ENCODE data around the gene CASK. TPM values are rescaled to one million over a fixed set of nuclear protein-coding genes. Genes with fewer than 3 reads are reported as not detected.

CASK gene
- total RNA-seq, 1 donor from 2014 or later = 58.8 TPM

- H3K4me3 ChIP-seq (ENCODE audit: low read depth, low read length) = no peak overlapping the region
- no peak for DNase-seq (ENCODE audit: low read depth)
- TF ChIP-seq CTCF (conservative IDR thresholded peaks at IDR 0.05; ENCODE audit: low read depth, low read length) = no peak
These were observed 250.7 kb downstream of the CASK start for GRCh38 chrX:41672643-41673042.

GRCh38 chrX:41671082-41671481, 252.3 kb downstream of the CASK start:
- no peak for TF ChIP-seq CTCF (conservative IDR thresholded peaks at IDR 0.05; ENCODE audit: low read depth, low read length)
- no peak for DNase-seq (ENCODE audit: low read depth)
- no peak overlapping the region for H3K4me3 ChIP-seq (ENCODE audit: low read depth, low read length)

- TF ChIP-seq CTCF (conservative IDR thresholded peaks at IDR 0.05; ENCODE audit: low read depth, low read length) = no peak
- H3K4me3 ChIP-seq (ENCODE audit: low read depth, low read length) = no peak overlapping the region
- no peak for DNase-seq (ENCODE audit: low read depth)
These were observed 253.2 kb downstream of the CASK start for GRCh38 chrX:41670112-41670511.

GRCh38 chrX:41667631-41668030, 255.7 kb downstream of the CASK start:
- no peak overlapping the region for H3K4me3 ChIP-seq (ENCODE audit: low read depth, low read length)
- no peak for DNase-seq (ENCODE audit: low read depth)
- TF ChIP-seq CTCF (conservative IDR thresholded peaks at IDR 0.05; ENCODE audit: low read depth, low read length) = no peak

- H3K4me3 ChIP-seq (ENCODE audit: low read depth, low read length) = no peak overlapping the region
- TF ChIP-seq CTCF (conservative IDR thresholded peaks at IDR 0.05; ENCODE audit: low read depth, low read length) = no peak
- no peak for DNase-seq (ENCODE audit: low read depth)
These were observed 257.1 kb downstream of the CASK start for GRCh38 chrX:41666251-41666650.

- DNase-seq (ENCODE audit: low read depth) = no peak
These were observed 257.7 kb downstream of the CASK start for GRCh38 chrX:41665686-41666085.

More at GRCh38 chrX:41665686-41666085, 257.7 kb downstream of the CASK start:
- no peak overlapping the region for H3K4me3 ChIP-seq (ENCODE audit: low read depth, low read length)
- no peak for TF ChIP-seq CTCF (conservative IDR thresholded peaks at IDR 0.05; ENCODE audit: low read depth, low read length)

Data from epithelial cell of proximal tubule (primary cell).